ENCODE measurements around the gene SPATA2L.
"Not testable (repeated sequence)": the region's sequence is repeated elsewhere in the genome, so short reads cannot be mapped to it uniquely, and the experiment has no call there.

The SPATA2L gene

GRCh38 chr16:89706518-89707260 lies 5.2 kb upstream of the SPATA2L start:
- DNase-seq = no peak

GRCh38 chr16:89705006-89705405 lies 3.5 kb upstream of the SPATA2L start:
- DNase-seq = no peak

- no peak for DNase-seq
Measured at GRCh38 chr16:89704281-89704680, 2.8 kb upstream of the SPATA2L start.

GRCh38 chr16:89700649-89701424 lies 668 bp downstream of the SPATA2L start:
- DNase-seq = no peak

GRCh38 chr16:89700100-89700648 lies 1.3 kb downstream of the SPATA2L start:
- DNase-seq = peak; percentile 93

- not testable (repeated sequence) for DNase-seq
Measured at GRCh38 chr16:89699629-89700099, 1.8 kb downstream of the SPATA2L start.

GRCh38 chr16:89698717-89699116 lies 2.8 kb downstream of the SPATA2L start:
- not testable (repeated sequence) for DNase-seq

GRCh38 chr16:89697616-89698331 lies 3.7 kb downstream of the SPATA2L start:
- DNase-seq = no peak

- no peak for DNase-seq
Measured at GRCh38 chr16:89697161-89697615, 4.3 kb downstream of the SPATA2L start.

- DNase-seq = peak; percentile 31
Measured at GRCh38 chr16:89696670-89697128, 4.8 kb downstream of the SPATA2L start.

GRCh38 chr16:89695875-89696669 lies 5.4 kb downstream of the SPATA2L start:
- no peak for DNase-seq

- no peak for DNase-seq
Measured at GRCh38 chr16:89695086-89695874, 6.2 kb downstream of the SPATA2L start.

GRCh38 chr16:89694784-89695085 lies 6.8 kb downstream of the SPATA2L start:
- not testable (repeated sequence) for DNase-seq

GRCh38 chr16:89693931-89694783 lies 7.3 kb downstream of the SPATA2L start:
- DNase-seq = no peak

- DNase-seq = no peak
Measured at GRCh38 chr16:89693289-89693731, 8.2 kb downstream of the SPATA2L start.

- no peak for DNase-seq
Measured at GRCh38 chr16:89691986-89692569, 9.4 kb downstream of the SPATA2L start.

GRCh38 chr16:89691231-89691985 lies 10.1 kb downstream of the SPATA2L start:
- no peak for DNase-seq

- no peak for DNase-seq
Measured at GRCh38 chr16:89690392-89690901, 11.1 kb downstream of the SPATA2L start.

GRCh38 chr16:89689621-89690020 lies 11.9 kb downstream of the SPATA2L start:
- DNase-seq = not testable (repeated sequence)
